ENCODE results near the gene SAMHD1. TPM values are rescaled to one million over a fixed set of nuclear protein-coding genes. Genes with fewer than 3 reads are reported as not detected.

SAMHD1 gene
- polyA plus RNA-seq, 1 donor from 2014 or later, result 22.2 TPM

DNA sequence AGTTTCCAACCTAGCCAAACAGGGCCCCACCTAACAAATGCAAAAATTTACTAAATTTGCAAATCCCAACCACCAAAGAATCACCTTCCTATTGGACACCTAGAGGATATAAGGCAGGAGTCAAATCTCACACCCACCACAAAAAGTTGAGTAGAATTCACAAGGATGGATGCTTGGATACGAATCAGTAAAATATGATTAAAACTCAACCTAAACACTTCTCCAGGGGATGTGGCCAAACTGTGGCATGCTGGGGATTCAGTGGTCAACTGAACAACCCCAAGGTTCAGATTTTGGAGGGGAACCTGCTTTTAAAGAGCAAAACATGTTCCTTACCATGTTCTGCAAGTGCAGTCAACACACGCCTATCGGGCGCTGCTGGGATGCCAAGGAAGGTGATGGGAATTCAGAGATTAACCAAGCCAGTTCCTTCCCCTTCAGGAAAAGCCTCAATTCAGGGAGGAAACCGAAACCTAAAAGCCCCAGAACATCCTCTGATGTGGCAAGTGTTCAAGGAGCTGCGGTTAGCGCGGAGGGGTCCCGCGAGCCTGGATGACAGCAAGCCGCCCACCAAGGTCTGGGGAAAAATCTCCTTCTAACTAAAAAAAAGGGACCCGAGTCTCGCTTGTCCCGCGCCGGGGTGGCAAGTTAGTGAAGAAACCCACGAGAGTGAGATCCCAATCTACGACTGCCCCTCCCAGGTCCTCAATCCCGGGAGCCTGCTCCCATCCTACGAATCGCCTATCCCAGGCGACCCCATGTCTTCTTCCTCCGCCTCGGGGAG, 902 bp downstream of the SAMHD1 start:
- Histone ChIP-seq H3K27ac (ENCODE audit: low read length) (no peak overlapping the region), H3K36me3 (ENCODE audit: insufficient read depth, low read length) (no peaks in the 10 kb centered on the region), H3K9me2 (ENCODE audit: insufficient read depth, low read length) (no peaks in the 10 kb centered on the region), H3F3A (ENCODE audit: insufficient read depth, low read length, poor library complexity, severe bottlenecking) (no peaks in the 10 kb centered on the region), H3K9me3 (ENCODE audit: low read length) (no peaks in the 10 kb centered on the region), H3K9ac (ENCODE audit: low read length) (peak overlapping the region; percentile 77), H3K79me2 (replicated peaks; ENCODE audit: insufficient read depth, low read length) (no peaks in the 10 kb centered on the region), H3K4me3 (ENCODE audit: low read length) (peak overlapping the region; percentile 99), H2AFZ (ENCODE audit: low read depth, low read length) (peak overlapping the region; percentile 88), H3K27me3 (ENCODE audit: insufficient read depth, low read depth, low read length) (no peaks in the 10 kb centered on the region), H4K20me1 (ENCODE audit: insufficient read depth) (no peaks in the 10 kb centered on the region), H3K4me2 (ENCODE audit: low read length) (peak overlapping the region; percentile 3)
- TF ChIP-seq TAF1 (IDR thresholded peaks at IDR 0.05; ENCODE audit: low read depth) (no peak), EP300 (conservative IDR thresholded peaks at IDR 0.05; ENCODE audit: poor library complexity, severe bottlenecking) (no peak)

DNA sequence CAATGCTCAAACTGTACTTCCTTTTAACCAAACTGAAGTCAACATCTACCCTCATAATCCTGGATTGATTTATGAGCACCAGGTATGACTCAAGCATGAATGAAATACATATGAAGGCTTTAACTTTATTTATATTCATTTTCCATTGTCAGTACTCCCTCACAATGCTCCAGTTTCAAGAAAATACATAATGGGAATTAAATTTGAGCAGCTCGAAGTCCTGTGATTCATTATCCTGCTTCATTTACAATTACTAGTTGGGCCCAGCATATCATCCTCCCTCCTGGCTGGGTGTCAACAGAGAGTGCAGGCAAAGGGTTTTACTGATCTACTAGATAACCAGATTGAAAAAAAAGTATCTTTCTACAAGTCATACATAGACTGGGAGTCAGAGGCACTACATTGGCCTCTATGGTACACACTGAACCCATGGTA, 10.1 kb downstream of the SAMHD1 start:
- Histone ChIP-seq H3K79me2 (replicated peaks; ENCODE audit: insufficient read depth, low read length) (no peaks in the 10 kb centered on the region), H3K36me3 (ENCODE audit: insufficient read depth, low read length) (peaks cover 4% of the 10 kb centered on the region), H3K4me3 (ENCODE audit: low read length) (no peak overlapping the region), H3K9me3 (ENCODE audit: low read length) (no peaks in the 10 kb centered on the region), H3K27ac (ENCODE audit: low read length) (no peak overlapping the region), H3K27me3 (ENCODE audit: insufficient read depth, low read depth, low read length) (no peaks in the 10 kb centered on the region), H3K9me2 (ENCODE audit: insufficient read depth, low read length) (no peaks in the 10 kb centered on the region), H4K20me1 (ENCODE audit: insufficient read depth) (no peaks in the 10 kb centered on the region), H3K4me2 (ENCODE audit: low read length) (no peak overlapping the region), H2AFZ (ENCODE audit: low read depth, low read length) (no peak overlapping the region), H3K9ac (ENCODE audit: low read length) (no peak overlapping the region), H3F3A (ENCODE audit: insufficient read depth, low read length, poor library complexity, severe bottlenecking) (no peaks in the 10 kb centered on the region)
- TF ChIP-seq MXI1 (conservative IDR thresholded peaks at IDR 0.05; ENCODE audit: poor library complexity, severe bottlenecking) (no peak), EZH2 (IDR thresholded peaks at IDR 0.05; ENCODE audit: borderline replicate concordance, insufficient read depth, low read length, poor library complexity, severe bottlenecking) (no peak), TAF1 (IDR thresholded peaks at IDR 0.05; ENCODE audit: low read depth) (no peak), RAD21 (conservative IDR thresholded peaks at IDR 0.05) (no peak), EP300 (conservative IDR thresholded peaks at IDR 0.05; ENCODE audit: poor library complexity, severe bottlenecking) (no peak), SMC3 (conservative IDR thresholded peaks at IDR 0.05; ENCODE audit: poor library complexity) (no peak), POLR2AphosphoS5 (IDR thresholded peaks at IDR 0.05) (no peak)
- TF ChIP-seq, protein P1, sequence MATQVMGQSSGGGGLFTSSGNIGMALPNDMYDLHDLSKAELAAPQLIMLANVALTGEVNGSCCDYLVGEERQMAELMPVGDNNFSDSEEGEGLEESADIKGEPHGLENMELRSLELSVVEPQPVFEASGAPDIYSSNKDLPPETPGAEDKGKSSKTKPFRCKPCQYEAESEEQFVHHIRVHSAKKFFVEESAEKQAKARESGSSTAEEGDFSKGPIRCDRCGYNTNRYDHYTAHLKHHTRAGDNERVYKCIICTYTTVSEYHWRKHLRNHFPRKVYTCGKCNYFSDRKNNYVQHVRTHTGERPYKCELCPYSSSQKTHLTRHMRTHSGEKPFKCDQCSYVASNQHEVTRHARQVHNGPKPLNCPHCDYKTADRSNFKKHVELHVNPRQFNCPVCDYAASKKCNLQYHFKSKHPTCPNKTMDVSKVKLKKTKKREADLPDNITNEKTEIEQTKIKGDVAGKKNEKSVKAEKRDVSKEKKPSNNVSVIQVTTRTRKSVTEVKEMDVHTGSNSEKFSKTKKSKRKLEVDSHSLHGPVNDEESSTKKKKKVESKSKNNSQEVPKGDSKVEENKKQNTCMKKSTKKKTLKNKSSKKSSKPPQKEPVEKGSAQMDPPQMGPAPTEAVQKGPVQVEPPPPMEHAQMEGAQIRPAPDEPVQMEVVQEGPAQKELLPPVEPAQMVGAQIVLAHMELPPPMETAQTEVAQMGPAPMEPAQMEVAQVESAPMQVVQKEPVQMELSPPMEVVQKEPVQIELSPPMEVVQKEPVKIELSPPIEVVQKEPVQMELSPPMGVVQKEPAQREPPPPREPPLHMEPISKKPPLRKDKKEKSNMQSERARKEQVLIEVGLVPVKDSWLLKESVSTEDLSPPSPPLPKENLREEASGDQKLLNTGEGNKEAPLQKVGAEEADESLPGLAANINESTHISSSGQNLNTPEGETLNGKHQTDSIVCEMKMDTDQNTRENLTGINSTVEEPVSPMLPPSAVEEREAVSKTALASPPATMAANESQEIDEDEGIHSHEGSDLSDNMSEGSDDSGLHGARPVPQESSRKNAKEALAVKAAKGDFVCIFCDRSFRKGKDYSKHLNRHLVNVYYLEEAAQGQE (IDR thresholded peaks at IDR 0.05; ENCODE audit: borderline replicate concordance), result no peak
- TF ChIP-seq, protein P2, sequence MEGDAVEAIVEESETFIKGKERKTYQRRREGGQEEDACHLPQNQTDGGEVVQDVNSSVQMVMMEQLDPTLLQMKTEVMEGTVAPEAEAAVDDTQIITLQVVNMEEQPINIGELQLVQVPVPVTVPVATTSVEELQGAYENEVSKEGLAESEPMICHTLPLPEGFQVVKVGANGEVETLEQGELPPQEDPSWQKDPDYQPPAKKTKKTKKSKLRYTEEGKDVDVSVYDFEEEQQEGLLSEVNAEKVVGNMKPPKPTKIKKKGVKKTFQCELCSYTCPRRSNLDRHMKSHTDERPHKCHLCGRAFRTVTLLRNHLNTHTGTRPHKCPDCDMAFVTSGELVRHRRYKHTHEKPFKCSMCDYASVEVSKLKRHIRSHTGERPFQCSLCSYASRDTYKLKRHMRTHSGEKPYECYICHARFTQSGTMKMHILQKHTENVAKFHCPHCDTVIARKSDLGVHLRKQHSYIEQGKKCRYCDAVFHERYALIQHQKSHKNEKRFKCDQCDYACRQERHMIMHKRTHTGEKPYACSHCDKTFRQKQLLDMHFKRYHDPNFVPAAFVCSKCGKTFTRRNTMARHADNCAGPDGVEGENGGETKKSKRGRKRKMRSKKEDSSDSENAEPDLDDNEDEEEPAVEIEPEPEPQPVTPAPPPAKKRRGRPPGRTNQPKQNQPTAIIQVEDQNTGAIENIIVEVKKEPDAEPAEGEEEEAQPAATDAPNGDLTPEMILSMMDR (IDR thresholded peaks at IDR 0.05; ENCODE audit: poor library complexity, severe bottlenecking), result no peak
